SK-N-SH treated with all-trans-retinoic acid at 6 μM for 48 hours (cell line): ENCODE data around the gene ALDH3B2.
"Not testable (repeated sequence)": the region's sequence is repeated elsewhere in the genome, so short reads cannot be mapped to it uniquely, and the experiment has no call there.

Source experiments
- ATAC-seq: fragments of 200-7000 bp; cut with Tn5 transposase; 3 replicates; pipeline ENCODE4 v1.9.1; 2020; ENCODE audit warnings: mild to moderate bottlenecking, moderate library complexity
- ARNTL ChIP-seq: fragments of 450-650 bp; formaldehyde crosslinking; IDR thresholded peaks from 2 replicates; pipeline ENCODE4 v1.5.0; 2020; ENCODE audit warnings: low read depth, mild to moderate bottlenecking, moderate library complexity, borderline replicate concordance
- BACH2 ChIP-seq: fragments of 250-450 bp; sonication (Bioruptor Pico); IDR thresholded peaks from 2 replicates; pipeline ENCODE4 v1.9.0; 2021; ENCODE audit warnings: mild to moderate bottlenecking, borderline replicate concordance
- CREB5 ChIP-seq: fragments of 250-450 bp; sonication (Bioruptor Pico); IDR thresholded peaks from 2 replicates; pipeline ENCODE4 v1.5.1; 2020; ENCODE audit warnings: low read depth, mild to moderate bottlenecking, moderate library complexity
- CSDC2 ChIP-seq: fragments of 250-450 bp; sonication (Bioruptor Pico); IDR thresholded peaks from 2 replicates; pipeline ENCODE4 v1.5.0; 2020; ENCODE audit warnings: mild to moderate bottlenecking, moderate library complexity
- CSRNP3 ChIP-seq: fragments of 250-450 bp; sonication (Bioruptor Pico); IDR thresholded peaks from 2 replicates; pipeline ENCODE4 v1.5.1; 2021; ENCODE audit warnings: mild to moderate bottlenecking, moderate library complexity
- ESRRG ChIP-seq: fragments of 250-450 bp; sonication (Bioruptor Pico); IDR thresholded peaks from 2 replicates; pipeline ENCODE4 v1.6.1; 2021; ENCODE audit warnings: mild to moderate bottlenecking
- GLIS3 ChIP-seq: fragments of 250-450 bp; sonication (Bioruptor Pico); IDR thresholded peaks from 2 replicates; pipeline ENCODE4 v1.5.0; 2020; ENCODE audit warnings: mild to moderate bottlenecking, moderate library complexity
- ISL1 ChIP-seq: fragments of 250-450 bp; sonication (Bioruptor Pico); IDR thresholded peaks from 2 replicates; pipeline ENCODE4 v2.1.2; 2022; ENCODE audit warnings: mild to moderate bottlenecking, moderate library complexity
- OSR1 ChIP-seq: fragments of 250-450 bp; sonication (Bioruptor Pico); IDR thresholded peaks from 2 replicates; pipeline ENCODE4 v1.8.0; 2022; ENCODE audit warnings: moderate library complexity, mild to moderate bottlenecking, inconsistent platforms
- PATZ1 ChIP-seq: fragments of 250-450 bp; sonication (Bioruptor Pico); IDR thresholded peaks from 2 replicates; pipeline ENCODE4 v1.8.0; 2020; ENCODE audit warnings: mild to moderate bottlenecking, moderate library complexity, borderline replicate concordance
- POU6F1 ChIP-seq: fragments of 250-450 bp; sonication (Bioruptor Pico); IDR thresholded peaks from 2 replicates; pipeline ENCODE4 v1.8.0; 2021; ENCODE audit warnings: low read depth, mild to moderate bottlenecking, moderate library complexity, borderline replicate concordance
- PPARA ChIP-seq: fragments of 250-450 bp; sonication (Bioruptor Pico); IDR thresholded peaks from 2 replicates; pipeline ENCODE4 v1.5.0; 2020; ENCODE audit warnings: mild to moderate bottlenecking, borderline replicate concordance
- RARB ChIP-seq: fragments of 250-450 bp; sonication (Bioruptor Pico); IDR thresholded peaks from 2 replicates; pipeline ENCODE4 v1.8.0; 2021; ENCODE audit warnings: mild to moderate bottlenecking, moderate library complexity
- SNAI2 ChIP-seq: fragments of 250-450 bp; sonication (Bioruptor Pico); IDR thresholded peaks from 2 replicates; pipeline ENCODE4 v1.5.0; 2020; ENCODE audit warnings: mild to moderate bottlenecking, moderate library complexity
- TCF4 ChIP-seq: fragments of 250-450 bp; sonication (Bioruptor Pico); IDR thresholded peaks from 2 replicates; pipeline ENCODE4 v1.8.0; 2021; ENCODE audit warnings: mild to moderate bottlenecking, moderate library complexity, borderline replicate concordance
- TOX ChIP-seq: fragments of 250-450 bp; sonication (Bioruptor Pico); IDR thresholded peaks from 2 replicates; pipeline ENCODE4 v1.8.0; 2021; ENCODE audit warnings: mild to moderate bottlenecking, moderate library complexity, borderline replicate concordance
- TSHZ2 ChIP-seq: fragments of 250-450 bp; sonication (Bioruptor Pico); IDR thresholded peaks from 2 replicates; pipeline ENCODE4 v1.5.0; 2020; ENCODE audit warnings: mild to moderate bottlenecking, moderate library complexity
- ZC3H10 ChIP-seq: fragments of 250-450 bp; sonication (Bioruptor Pico); IDR thresholded peaks from 2 replicates; pipeline ENCODE4 v1.5.1; 2021; ENCODE audit warnings: mild to moderate bottlenecking, moderate library complexity
- ZFP30 ChIP-seq: fragments of 450-650 bp; formaldehyde crosslinking; IDR thresholded peaks from 2 replicates; pipeline ENCODE4 v1.5.0; 2022; ENCODE audit warnings: mild to moderate bottlenecking, moderate library complexity
- ZNF565 ChIP-seq: fragments of 450-650 bp; formaldehyde crosslinking; conservative IDR thresholded peaks from 2 replicates; pipeline ENCODE4 v1.5.0; 2020; ENCODE audit warnings: low read depth, mild to moderate bottlenecking, moderate library complexity
- ZNF8 ChIP-seq: fragments of 450-650 bp; formaldehyde crosslinking; IDR thresholded peaks from 2 replicates; pipeline ENCODE4 v1.5.0; 2020; ENCODE audit warnings: mild to moderate bottlenecking, moderate library complexity

The ALDH3B2 gene

GRCh38 chr11:67639438-67639859, 35.0 kb downstream of the ALDH3B2 start, which contains the start of gene TBX10:
Gene TBX10, minus strand, starts transcription at chr11:67639763. Its CDS starts 291 bp downstream, at chr11:67639472.
- TF ChIP-seq OSR1 (CRISPR knock-in tag) (no peak), POU6F1 (no peak), CSDC2 (no peak), TOX (CRISPR knock-in tag) (no peak), TCF4 (CRISPR knock-in tag) (no peak), ARNTL (CRISPR knock-in tag) (no peak), PATZ1 (CRISPR knock-in tag) (no peak), ISL1 (no peak), CREB5 (CRISPR knock-in tag) (no peak), GLIS3 (CRISPR knock-in tag) (no peak), SNAI2 (CRISPR knock-in tag) (no peak), ZNF8 (CRISPR knock-in tag) (no peak), ZFP30 (CRISPR knock-in tag) (no peak), TSHZ2 (CRISPR knock-in tag) (no peak), PPARA (CRISPR knock-in tag) (no peak), ZNF565 (CRISPR knock-in tag) (no peak), RARB (no peak)
- TF ChIP-seq, all 23 proteins: peak for 0
- no peak for ATAC-seq

- ATAC-seq: no peak
- TF ChIP-seq CREB5 (CRISPR knock-in tag) (no peak), CSDC2 (no peak), ZNF565 (CRISPR knock-in tag) (no peak), CSRNP3 (no peak), OSR1 (CRISPR knock-in tag) (no peak), ESRRG (CRISPR knock-in tag) (no peak), BACH2 (CRISPR knock-in tag) (no peak), ARNTL (CRISPR knock-in tag) (no peak), SNAI2 (CRISPR knock-in tag) (no peak), GLIS3 (CRISPR knock-in tag) (no peak), ISL1 (no peak), PPARA (CRISPR knock-in tag) (no peak), RARB (no peak), ZC3H10 (CRISPR knock-in tag) (no peak), POU6F1 (no peak)
Measured at GRCh38 chr11:67638535-67639437, 35.6 kb downstream of the ALDH3B2 start.

GRCh38 chr11:67637441-67637840, 37.0 kb downstream of the ALDH3B2 start:
- ATAC-seq: not testable (repeated sequence)
